ENCODE results near the gene CD38.
"Not testable (repeated sequence)": the region's sequence is repeated elsewhere in the genome, so short reads cannot be mapped to it uniquely, and the experiment has no call there.

GRCh38 chr4:15841194-15841730 lies 63.1 kb downstream of the CD38 start:
- not testable (repeated sequence) for TF ChIP-seq POLR2A, CTCF (IDR thresholded peaks at IDR 0.05)

All from adrenal gland (tissue), 5 donors.